Activated naive CD8-positive, alpha-beta T cell treated with anti-CD3 and anti-CD28 coated beads, Interleukin-2, amount 10 ng/mL, durations not matched to agents 7 days and 5 days (primary cell): ENCODE measurements around the gene UGT2B17. TPM values are rescaled to one million over a fixed set of nuclear protein-coding genes. Genes with fewer than 3 reads are reported as not detected.

Experiments
- ATAC-seq: fragments of 150-1000 bp; cut with Tn5 transposase; one replicate; pipeline ENCODE4 v1.10.0; 2021; ENCODE audit warnings: low read depth, moderate library complexity
- POLR2A ChIA-PET: fragments of 350-600 bp; sonication (Branson Sonifier 250); formaldehyde crosslinking; loops from one replicate; lab custom pipeline; 2021; ENCODE audit warnings: antibody characterized with exemption; lab: Charles Lee
- DNase-seq: peaks from one replicate; pipeline ENCODE4 v3.0.0; 2021
- H3K27ac Mint-ChIP-seq: one replicate; pipeline ENCODE4 v1.8.0; 2022; ENCODE audit warnings: mild to moderate bottlenecking, mixed read lengths
- H3K27me3 Mint-ChIP-seq: one replicate; pipeline ENCODE4 v1.8.0; 2022; ENCODE audit warnings: mild to moderate bottlenecking, moderate library complexity, mixed read lengths
- H3K36me3 Mint-ChIP-seq: one replicate; pipeline ENCODE4 v1.8.0; 2021; ENCODE audit warnings: mild to moderate bottlenecking, mixed read lengths
- H3K4me1 Mint-ChIP-seq: one replicate; pipeline ENCODE4 v1.8.0; 2021; ENCODE audit warnings: mixed read lengths
- H3K4me3 Mint-ChIP-seq: one replicate; pipeline ENCODE4 v1.8.0; 2022; ENCODE audit warnings: mild to moderate bottlenecking, moderate library complexity, mixed read lengths
- H3K9me3 Mint-ChIP-seq: one replicate; pipeline ENCODE4 v1.8.0; 2021; ENCODE audit warnings: mixed read lengths
- total RNA-seq, 2 experiments: library from RNA; stranded (reverse); gene quantifications; one replicate each; pipeline ENCODE4 v1.2.3, GENCODE V29; 2021

Gene UGT2B17
- total RNA-seq, 2 experiments from 2014 or later = not detected

- H3K36me3 Mint-ChIP-seq = no peaks in the 10 kb centered on the region
- POLR2A ChIA-PET = no interaction called here
These were observed 85.2 kb downstream of the UGT2B17 start for GRCh38 chr4:68490826-68491457.

GRCh38 chr4:68489338-68489737 is 86.8 kb downstream of the UGT2B17 start:
- POLR2A ChIA-PET = no interaction called here
- H3K4me1 Mint-ChIP-seq = peaks cover 1% of the 10 kb centered on the region
- ATAC-seq (no peak), DNase-seq (no peak)
- H3K4me3 Mint-ChIP-seq = no peak overlapping the region
- H3K27me3 Mint-ChIP-seq = no peaks in the 10 kb centered on the region
- peaks cover 1% of the 10 kb centered on the region for H3K9me3 Mint-ChIP-seq
- H3K36me3 Mint-ChIP-seq = no peaks in the 10 kb centered on the region
- no peak overlapping the region for H3K27ac Mint-ChIP-seq

More at GRCh38 chr4:68490826-68491457, 85.2 kb downstream of the UGT2B17 start:
- Mint-ChIP-seq H3K9me3 (peaks cover 1% of the 10 kb centered on the region), H3K4me1 (peaks cover 3% of the 10 kb centered on the region), H3K27ac (no peak overlapping the region), H3K27me3 (no peaks in the 10 kb centered on the region), H3K4me3 (no peak overlapping the region)
- no peak for ATAC-seq
- no peak for DNase-seq

Other genes with a start within 250 kb of the UGT2B17 start
- 100 to 1,000 TPM; 120 to 122 TPM for gene YTHDC1, start 226.2 kb downstream of the UGT2B17 start, total RNA-seq
- under 1 TPM in 1 of 2 experiments, not detected in 1; 0.22 TPM for gene TMPRSS11E, start 128.9 kb downstream of the UGT2B17 start, total RNA-seq
- gene UGT2B15, start 94.3 kb upstream of the UGT2B17 start, total RNA-seq = not detected
- gene UGT2B10, start 239.7 kb upstream of the UGT2B17 start, total RNA-seq = not detected